Aorta (tissue), 5 donors: ENCODE data around the gene PLEKHG4. TPM values are rescaled to one million over a fixed set of nuclear protein-coding genes. Genes with fewer than 3 reads are reported as not detected.
A peak's percentile ranks its signal among the peaks of the same experiment; 100 is the strongest.

ENCODE experiments used
- ATAC-seq: fragments of 200-7000 bp; cut with Tn5 transposase; one replicate; pipeline ENCODE4 v1.9.1; 2022; ENCODE audit warnings: moderate library complexity; ENCODE audit not compliant: low FRiP score
- DNase-seq, 2 donors: peaks; one replicate each; pipeline ENCODE4 v3.0.0-alpha.2; 2020
- H3K27ac ChIP-seq, 2 donors: one replicate each; pipeline ENCODE4 v1.5.1; 2013; ENCODE audit warnings: low read length in 2 of 2, mild to moderate bottlenecking in 2 of 2, moderate library complexity in 2 of 2, control low read depth in 1 of 2, inconsistent platforms in 1 of 2, low read depth in 1 of 2
- H3K27me3 ChIP-seq, 2 donors: one replicate each; pipeline ENCODE4 v1.6.1; 2013; ENCODE audit warnings: control low read depth in 1 of 2, low read length in 1 of 2, mild to moderate bottlenecking in 1 of 2, moderate library complexity in 1 of 2; ENCODE audit not compliant: insufficient read depth in 2 of 2, control insufficient read depth in 1 of 2
- H3K36me3 ChIP-seq, 2 donors: one replicate each; pipeline ENCODE4 v1.6.1; 2013; ENCODE audit warnings: control low read depth in 1 of 2, low read length in 1 of 2, mild to moderate bottlenecking in 1 of 2; ENCODE audit not compliant: insufficient read depth in 2 of 2, control insufficient read depth in 1 of 2
- H3K4me1 ChIP-seq, 2 donors: one replicate each; pipeline ENCODE4 v1.6.1; 2013; ENCODE audit warnings: low read length in 2 of 2, control low read depth in 1 of 2, mild to moderate bottlenecking in 1 of 2, moderate library complexity in 1 of 2; ENCODE audit not compliant: insufficient read depth in 2 of 2, control insufficient read depth in 1 of 2
- H3K4me3 ChIP-seq, 2 donors: one replicate each; pipeline ENCODE4 v1.5.1; 2013; ENCODE audit warnings: low read length in 2 of 2, control low read depth in 1 of 2, mild to moderate bottlenecking in 1 of 2
- H3K9me3 ChIP-seq: one replicate; pipeline ENCODE4 v1.6.1; 2013; ENCODE audit warnings: mild to moderate bottlenecking, low read length; ENCODE audit not compliant: control insufficient read depth
- WGBS, 2 donors: extraction: QIAGEN DNeasy Blood & Tissue Kit; methylation state at CpG; one replicate each; pipeline ENCODE4 v1.1.7; 2013; 5-methylcytosine and 5-hydroxymethylcytosine counted together
- intact Hi-C, 2 donors: fragments of 100-400 bp; cut with DNase I; formaldehyde crosslinking; loops; one replicate each; pipeline versions ENCODE4 v1.14.2 to v1.15.0; 2022
- polyA plus RNA-seq, 2 donors: library from polyadenylated mRNA; stranded (reverse); fragments of 200-250 nt; gene quantifications; one replicate each; pipeline ENCODE4 v1.2.3, GENCODE V29; 2013
- total RNA-seq, 2 donors: library from RNA; stranded (reverse); fragmentation: NEBNext Ultra II Directional; extraction: Animal tissue kit (Norgen Biotek cat#: 25700); gene quantifications; one replicate each; pipeline ENCODE4 v1.2.1, GENCODE V29; 2021
- donor health status: healthy with polysubstance abuse.
- donor health status: Bipolar disorder and iron deficiency.
- donor health status: DM: no; HTN: no; CAD: no.
- donor health status: DM: no; HTN: no; CAD: no.
- donor health status: DM: yes; HTN: yes; CAD: no.

The PLEKHG4 gene
- total and polyA plus RNA-seq, 4 donors: 2.1 to 16.7 (median 4.7) TPM

DNA sequence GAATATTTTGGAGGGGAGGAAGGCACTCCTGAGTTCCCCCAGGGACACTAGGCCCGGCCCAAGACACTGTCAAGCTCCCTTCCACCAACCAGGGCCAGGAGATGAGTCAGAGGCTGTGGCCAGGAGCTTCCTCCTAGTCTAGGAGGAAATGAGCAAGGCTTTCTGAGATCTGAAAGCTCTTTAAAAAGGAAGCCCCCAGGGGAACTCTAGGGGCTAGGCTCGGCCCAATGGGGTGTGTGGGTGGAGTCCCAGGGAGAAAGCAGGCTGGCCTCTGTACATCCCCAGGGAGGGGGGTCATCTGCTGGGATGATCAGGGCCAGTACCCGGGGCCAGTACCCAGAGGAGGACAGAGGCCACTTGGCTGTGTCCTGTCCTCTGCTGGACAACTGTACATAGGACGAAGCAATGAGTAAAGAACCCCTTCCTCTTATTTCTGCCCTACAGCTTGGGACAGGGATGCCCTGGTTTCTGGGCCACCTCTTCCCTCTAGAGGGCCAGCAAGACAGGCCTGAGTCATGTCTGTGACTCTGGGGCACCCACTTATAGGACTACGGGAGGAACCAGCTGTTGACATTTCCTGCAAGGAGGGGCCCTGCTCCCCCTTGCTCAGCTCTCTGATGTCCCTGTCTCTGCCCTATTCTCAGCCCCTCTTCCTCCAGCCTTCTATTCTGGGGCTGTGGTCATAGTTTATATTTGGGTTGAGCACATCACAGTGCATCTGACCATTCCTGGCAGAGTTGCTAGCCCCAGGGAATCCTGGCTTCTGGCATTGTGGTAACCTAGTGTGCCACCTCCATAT lies 34.7 kb upstream of the PLEKHG4 start:
- 30 to 34% methylated on average over 5 of the region's 5 CpGs for WGBS, 2 donors
- Histone ChIP-seq H3K4me3 (no peak overlapping the region), H3K4me1 (no peaks in the 10 kb centered on the region), H3K27ac (peak overlapping the region in 1 of 2 donors; percentile 23), H3K36me3 (no peaks in the 10 kb centered on the region), H3K27me3 (no peaks in the 10 kb centered on the region), H3K9me3 (no peaks in the 10 kb centered on the region)
- intact Hi-C loops: no loop called here
- DNase-seq (peak; percentile 87 to 90), ATAC-seq (peak; percentile 13)

- intact Hi-C loops: no loop called here
- WGBS, 2 donors: 79 to 81% methylated on average over 4 of the region's 4 CpGs
- ATAC-seq (no peak), DNase-seq (peak; percentile 45 to 57)
- Histone ChIP-seq H3K27ac (no peak overlapping the region), H3K36me3 (no peaks in the 10 kb centered on the region), H3K4me1 (no peaks in the 10 kb centered on the region), H3K9me3 (no peaks in the 10 kb centered on the region), H3K4me3 (no peak overlapping the region), H3K27me3 (no peaks in the 10 kb centered on the region)
These were observed 34.1 kb upstream of the PLEKHG4 start for GRCh38 chr16:67245186-67245585.

- ATAC-seq: no peak
- Histone ChIP-seq H3K9me3 (no peaks in the 10 kb centered on the region), H3K27me3 (no peaks in the 10 kb centered on the region), H3K4me3 (peak overlapping the region; percentile 60 to 78), H3K27ac (peak overlapping the region in 1 of 2 donors; percentile 69), H3K4me1 (no peaks in the 10 kb centered on the region), H3K36me3 (no peaks in the 10 kb centered on the region)
- no peak for DNase-seq
- 10 to 12% methylated on average over 8 of the region's 8 CpGs for WGBS, 2 donors
- intact Hi-C loops: no loop called here
These were observed 33.7 kb upstream of the PLEKHG4 start for GRCh38 chr16:67245674-67246080.

DNA sequence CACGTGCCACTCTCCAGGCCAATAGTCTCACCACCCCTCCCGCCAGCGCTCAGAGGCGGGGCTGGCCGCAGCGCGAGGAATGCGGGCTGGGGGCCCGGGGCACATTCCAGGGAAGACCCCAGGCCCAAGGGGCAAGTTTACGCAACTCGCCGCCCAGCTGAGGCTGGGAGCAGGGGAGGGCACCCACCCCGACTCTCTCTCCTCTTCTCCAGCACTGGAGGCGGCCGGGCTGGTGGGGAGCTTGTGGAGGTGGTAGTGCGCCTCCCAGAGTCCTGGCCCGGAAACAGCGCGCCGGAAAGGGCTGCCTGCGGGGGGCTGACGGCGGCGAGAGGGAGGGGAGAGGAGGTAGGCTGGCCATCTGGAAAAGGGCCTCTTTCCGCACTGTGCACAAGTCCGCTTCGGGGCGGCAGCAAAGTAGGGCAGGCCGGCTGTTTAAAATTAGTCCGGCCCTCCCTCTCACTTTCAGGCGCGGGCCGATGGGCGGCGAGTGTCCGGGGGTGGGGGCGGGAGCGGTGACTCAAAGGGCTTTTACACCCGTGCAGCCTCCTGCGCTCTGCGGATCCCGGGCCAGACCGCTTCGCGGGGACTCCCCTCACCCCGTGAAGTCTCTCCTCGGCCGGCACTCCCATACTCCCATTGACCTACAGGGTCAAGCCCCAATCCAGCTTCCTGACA lies 33.1 kb upstream of the PLEKHG4 start:
- intact Hi-C loops: no loop called here
- Histone ChIP-seq H3K9me3 (no peaks in the 10 kb centered on the region), H3K4me3 (peak overlapping the region; percentile 60 to 78), H3K27ac (peak overlapping the region; percentile 7 to 69), H3K4me1 (no peaks in the 10 kb centered on the region), H3K36me3 (no peaks in the 10 kb centered on the region), H3K27me3 (no peaks in the 10 kb centered on the region)
- ATAC-seq (peak; percentile 64), DNase-seq (peak; percentile 87 to 92)
- WGBS, 2 donors: 0% methylated on average over 36 to 48 of the region's 48 CpGs

DNA sequence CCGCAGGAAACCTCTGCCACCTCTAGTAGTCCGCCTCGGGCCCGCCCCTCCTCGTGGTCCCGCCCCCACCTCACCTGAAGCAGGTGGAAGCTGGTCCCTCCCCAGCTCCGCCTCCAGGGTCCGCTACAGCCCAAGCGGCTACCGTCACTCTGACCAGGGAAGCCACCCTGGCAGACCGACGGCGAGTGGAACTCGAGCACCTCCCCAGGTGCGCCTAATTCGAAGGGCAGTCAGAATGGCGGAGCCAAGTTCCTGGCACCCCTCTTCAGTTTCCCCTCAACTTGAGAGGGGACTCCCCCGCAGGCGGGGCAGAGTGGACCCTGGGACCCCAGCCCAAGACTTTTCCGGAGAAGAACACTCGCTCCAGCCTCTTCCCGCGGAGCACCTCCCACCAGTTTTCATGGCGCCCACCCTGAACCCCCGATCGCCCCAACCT lies 32.6 kb upstream of the PLEKHG4 start:
- H3K27me3 ChIP-seq: no peaks in the 10 kb centered on the region
- ATAC-seq: peak; percentile 1
- H3K9me3 ChIP-seq: no peaks in the 10 kb centered on the region
- intact Hi-C loops: no loop called here
- WGBS, 2 donors: 0% methylated on average over 26 of the region's 26 CpGs
- H3K4me1 ChIP-seq: no peaks in the 10 kb centered on the region
- H3K27ac ChIP-seq: peak overlapping the region in 1 of 2 donors; percentile 58
- peak; percentile 69 to 81 for DNase-seq
- H3K4me3 ChIP-seq: peak overlapping the region; percentile 60 to 78
- H3K36me3 ChIP-seq: no peaks in the 10 kb centered on the region

DNA sequence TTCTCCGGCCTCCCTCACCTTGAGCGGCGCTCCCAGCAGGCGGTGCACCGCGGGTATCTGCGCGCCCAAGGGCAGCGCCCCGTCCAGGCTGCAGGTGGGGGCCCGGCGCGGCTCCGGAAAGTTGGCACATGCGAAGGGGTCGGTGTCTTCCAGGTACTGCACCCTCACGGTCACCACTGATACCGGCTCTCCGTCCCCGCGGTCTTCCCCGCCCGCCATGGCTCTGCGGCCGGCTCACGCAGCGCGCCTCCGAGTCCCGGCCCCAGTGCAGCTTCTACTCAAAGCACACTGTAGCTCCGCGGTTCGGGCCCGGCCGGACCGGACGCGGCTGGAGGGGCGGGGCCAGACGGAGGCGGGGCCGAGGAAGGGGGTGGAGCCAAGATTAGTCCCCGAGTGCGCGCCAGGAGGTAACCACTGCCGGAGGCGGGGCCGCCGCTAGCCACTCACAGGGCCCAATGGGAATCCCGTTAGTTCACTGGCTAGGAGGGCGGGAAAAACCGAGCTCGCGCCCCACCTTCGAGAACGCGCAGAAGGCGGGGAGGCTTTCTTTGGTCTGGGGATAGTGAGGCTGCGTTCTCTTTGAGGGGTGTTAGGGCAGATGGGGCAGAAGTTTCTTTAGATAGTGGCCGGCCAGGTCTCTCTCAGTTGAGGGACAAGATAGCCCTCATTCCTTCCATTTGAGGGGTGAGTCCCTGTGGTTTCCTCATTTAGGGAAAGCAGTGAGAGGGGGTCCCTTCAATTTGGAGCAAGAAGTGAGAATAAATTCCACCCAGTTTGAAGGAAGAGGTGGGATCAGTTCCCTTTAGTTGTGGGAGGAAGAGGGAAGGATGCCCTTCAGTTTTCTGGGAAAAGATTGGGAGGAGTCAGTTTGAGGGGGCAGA lies 31.9 kb upstream of the PLEKHG4 start, which contains the start of gene FHOD1:
Gene FHOD1 (minus strand): TSS at position 290 of the 881 bp plus-strand sequence. CDS start 71 bp downstream, at position 219.
- intact Hi-C loops: no loop called here
- H3K4me1 ChIP-seq: no peaks in the 10 kb centered on the region

GRCh38 chr16:67248073-67248400 lies 31.3 kb upstream of the PLEKHG4 start:
- Histone ChIP-seq H3K9me3 (no peaks in the 10 kb centered on the region), H3K4me3 (no peak overlapping the region), H3K4me1 (no peaks in the 10 kb centered on the region), H3K27me3 (no peaks in the 10 kb centered on the region), H3K27ac (no peak overlapping the region), H3K36me3 (no peaks in the 10 kb centered on the region)
- intact Hi-C loops: no loop called here
- ATAC-seq: no peak
- peak in 1 of 2 donors; percentile 45 for DNase-seq
- 5 to 6% methylated on average over 7 of the region's 7 CpGs for WGBS, 2 donors

More for the DNA sequence above, 31.9 kb upstream of the PLEKHG4 start, which contains the start of gene FHOD1:
- 0% methylated on average over 59 to 60 of the region's 60 CpGs for WGBS, 2 donors
- no peaks in the 10 kb centered on the region for H3K27me3 ChIP-seq
- peak within 1 kb of the TSS; percentile 60 to 78 for H3K4me3 ChIP-seq
- peak; percentile 94 for ATAC-seq
- no peaks in the 10 kb centered on the region for H3K9me3 ChIP-seq
- H3K27ac ChIP-seq: peak within 1 kb of the TSS in 1 of 2 donors; percentile 69
- DNase-seq: peak; percentile 98 to 100
- H3K36me3 ChIP-seq: no peaks in the 10 kb centered on the region

DNA sequence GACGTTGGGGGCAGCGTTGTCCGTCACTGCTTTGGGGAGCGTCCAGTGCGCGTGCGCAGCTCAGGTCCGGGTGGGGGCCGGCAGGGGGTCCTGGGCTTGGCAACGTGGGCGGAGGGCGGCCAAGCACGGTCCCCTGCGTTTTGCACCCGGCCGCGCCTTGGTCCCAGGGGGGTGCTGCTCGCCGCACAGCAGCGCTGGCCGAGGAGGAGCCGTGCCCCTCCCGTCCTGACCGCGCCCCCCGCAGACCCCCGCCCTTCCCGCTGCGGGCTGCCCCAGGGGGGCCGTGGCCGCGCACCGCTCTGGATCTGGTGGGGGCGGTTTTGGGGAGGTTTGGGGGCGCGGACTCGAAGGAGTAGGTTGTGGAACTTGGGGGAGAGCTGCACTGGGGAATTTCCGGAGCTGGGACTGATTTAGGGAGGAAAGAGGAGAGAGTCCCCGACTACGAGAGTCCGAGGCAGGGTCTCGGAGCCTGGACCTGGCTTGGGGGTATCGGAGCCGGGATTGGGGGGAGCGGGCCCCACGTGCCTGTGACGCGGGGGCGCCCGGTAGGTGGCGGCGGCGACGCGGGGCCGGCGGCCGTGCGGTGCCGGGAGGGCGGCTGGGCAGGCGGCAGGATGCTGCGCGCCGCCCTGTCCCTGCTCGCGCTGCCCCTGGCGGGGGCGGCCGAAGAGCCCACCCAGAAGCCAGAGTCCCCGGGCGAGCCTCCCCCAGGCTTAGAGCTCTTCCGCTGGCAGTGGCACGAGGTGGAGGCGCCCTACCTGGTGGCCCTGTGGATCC lies 30.7 kb upstream of the PLEKHG4 start, which contains the start of gene SLC9A5:
Gene SLC9A5 (plus strand): TSS at position 579 of the 777 bp plus-strand sequence. CDS start 36 bp downstream, at position 615.
- H3K4me1 ChIP-seq: no peaks in the 10 kb centered on the region
- peak within 1 kb of the TSS; percentile 8 to 24 for H3K4me3 ChIP-seq
- no peaks in the 10 kb centered on the region for H3K27me3 ChIP-seq
- no peak within 1 kb of the TSS for H3K27ac ChIP-seq
- intact Hi-C loops: no loop called here
- 0% methylated on average over 36 to 75 of the region's 75 CpGs for WGBS, 2 donors
- no peak for ATAC-seq
- H3K9me3 ChIP-seq: no peaks in the 10 kb centered on the region
- DNase-seq: peak; percentile 71 to 81
- H3K36me3 ChIP-seq: no peaks in the 10 kb centered on the region
